Osteocyte (in vitro differentiated cells): ENCODE measurements around the gene GINS2. TPM values are rescaled to one million over a fixed set of nuclear protein-coding genes. Genes with fewer than 3 reads are reported as not detected.

Experiments used
- DNase-seq: peaks from one replicate; pipeline ENCODE4 v3.0.0; 2021; ENCODE audit warnings: mixed read lengths; ENCODE audit not compliant: unreplicated experiment; ENCODE audit errors: extremely low spot score
- H3K27ac Mint-ChIP-seq: one replicate; pipeline ENCODE4 v1.8.0; 2021; ENCODE audit warnings: mild to moderate bottlenecking, mixed read lengths; ENCODE audit not compliant: unreplicated experiment
- H3K27me3 Mint-ChIP-seq: one replicate; pipeline ENCODE4 v1.8.0; 2021; ENCODE audit warnings: mixed read lengths; ENCODE audit not compliant: unreplicated experiment
- H3K36me3 Mint-ChIP-seq: one replicate; pipeline ENCODE4 v1.8.0; 2021; ENCODE audit warnings: mixed read lengths; ENCODE audit not compliant: unreplicated experiment
- H3K4me1 Mint-ChIP-seq: one replicate; pipeline ENCODE4 v1.8.0; 2021; ENCODE audit warnings: mixed read lengths; ENCODE audit not compliant: unreplicated experiment
- H3K4me3 Mint-ChIP-seq: one replicate; pipeline ENCODE4 v1.8.0; 2021; ENCODE audit warnings: mild to moderate bottlenecking, moderate library complexity, mixed read lengths; ENCODE audit not compliant: unreplicated experiment
- H3K9me3 Mint-ChIP-seq: one replicate; pipeline ENCODE4 v1.8.0; 2021; ENCODE audit warnings: mixed read lengths; ENCODE audit not compliant: unreplicated experiment
- CTCF ChIP-seq: fragments of 200-600 bp; sonication (generic); IDR thresholded peaks from 2 replicates; pipeline ENCODE4 v1.5.0; 2021; ENCODE audit warnings: antibody characterized with exemption, mild to moderate bottlenecking, moderate library complexity
- total RNA-seq: library from RNA; stranded (reverse); gene quantifications from 2 replicates; pipeline ENCODE4 v1.2.1, GENCODE V29; 2021

GINS2 gene
- total RNA-seq, 1 donor from 2014 or later = 5.7 TPM

- Mint-ChIP-seq H3K27ac (no peak overlapping the region), H3K27me3 (no peaks in the 10 kb centered on the region), H3K9me3 (no peaks in the 10 kb centered on the region), H3K4me1 (no peaks in the 10 kb centered on the region), H3K36me3 (no peaks in the 10 kb centered on the region), H3K4me3 (no peak overlapping the region)
- no peak for DNase-seq
- TF ChIP-seq CTCF = no peak
Observed at GRCh38 chr16:85641305-85641704, 47.4 kb downstream of the GINS2 start.

- no peak for DNase-seq
- no peak for TF ChIP-seq CTCF
- no peak overlapping the region for H3K27ac Mint-ChIP-seq
- no peaks in the 10 kb centered on the region for H3K36me3 Mint-ChIP-seq
- H3K4me1 Mint-ChIP-seq = no peaks in the 10 kb centered on the region
- no peaks in the 10 kb centered on the region for H3K27me3 Mint-ChIP-seq
- no peak overlapping the region for H3K4me3 Mint-ChIP-seq
- H3K9me3 Mint-ChIP-seq = no peaks in the 10 kb centered on the region
Observed at GRCh38 chr16:85640585-85640984, 48.2 kb downstream of the GINS2 start.

GRCh38 chr16:85640254-85640558 is 48.5 kb downstream of the GINS2 start:
- Mint-ChIP-seq H3K27ac (no peak overlapping the region), H3K27me3 (no peaks in the 10 kb centered on the region), H3K9me3 (no peaks in the 10 kb centered on the region), H3K36me3 (no peaks in the 10 kb centered on the region), H3K4me3 (no peak overlapping the region), H3K4me1 (no peaks in the 10 kb centered on the region)
- TF ChIP-seq CTCF = no peak
- no peak for DNase-seq

- no peak for DNase-seq
- Mint-ChIP-seq H3K9me3 (no peaks in the 10 kb centered on the region), H3K27ac (no peak overlapping the region), H3K4me3 (no peak overlapping the region), H3K27me3 (no peaks in the 10 kb centered on the region), H3K36me3 (no peaks in the 10 kb centered on the region), H3K4me1 (no peaks in the 10 kb centered on the region)
- no peak for TF ChIP-seq CTCF
Observed at GRCh38 chr16:85639529-85640253, 49.1 kb downstream of the GINS2 start.

- H3K27ac Mint-ChIP-seq = no peak overlapping the region
- H3K36me3 Mint-ChIP-seq = no peaks in the 10 kb centered on the region
- no peaks in the 10 kb centered on the region for H3K27me3 Mint-ChIP-seq
- no peak for DNase-seq
- TF ChIP-seq CTCF = no peak
- no peak overlapping the region for H3K4me3 Mint-ChIP-seq
- H3K9me3 Mint-ChIP-seq = no peaks in the 10 kb centered on the region
- no peaks in the 10 kb centered on the region for H3K4me1 Mint-ChIP-seq
Observed at GRCh38 chr16:85638695-85639409, 49.9 kb downstream of the GINS2 start.
